HCT116 (cell line): ENCODE results near the gene PIM3. TPM values are rescaled to one million over a fixed set of nuclear protein-coding genes. Genes with fewer than 3 reads are reported as not detected.

Experiments used
- ATAC-seq: fragments of 200-7000 bp; cut with Tn5 transposase; 2 replicates; pipeline ENCODE4 v1.9.1; 2020; ENCODE audit warnings: mild to moderate bottlenecking, moderate library complexity
- BruUV-seq: library from RNA; stranded (reverse); fragments of 400-500 nt; replicated peaks from 2 replicates; lab custom pipeline; 2021; lab: Mats Ljungman, UMichigan
- CTCF ChIA-PET: fragments of 300-600 bp; sonication (Branson Sonifier 250); formaldehyde crosslinking; loops from one replicate; lab custom pipeline; 2021; ENCODE audit warnings: antibody characterized with exemption; lab: Charles Lee
- POLR2A ChIA-PET: fragments of 300-600, 350-600 bp; sonication (Branson Sonifier 250); formaldehyde crosslinking; loops from one replicate; lab custom pipeline; 2021; ENCODE audit warnings: antibody characterized with exemption; lab: Charles Lee
- RAD21 ChIA-PET, 2 experiments: fragments of 300-600 bp; sonication (Branson Sonifier 250); formaldehyde crosslinking; loops; one replicate each; lab custom pipeline; 2023; ENCODE audit warnings: low total read pairs in 2 of 2; ENCODE audit not compliant: uncharacterized antibody in 2 of 2, unreplicated experiment in 2 of 2, low non-redundant PET in 1 of 2; lab: Charles Lee
- DNase-seq: peaks from one replicate; pipeline ENCODE4 v3.0.0-alpha.2; 2010; ENCODE audit warnings: low read depth, low spot score
- H2AFZ ChIP-seq: fragments of 200-600 bp; shearing (Covaris generic), sonication (generic); 2 replicates; pipeline ENCODE4 v1.6.1; 2017; ENCODE audit warnings: low read depth, mixed run types, mixed read lengths, antibody characterized with exemption, low read length; ENCODE audit not compliant: poor library complexity, severe bottlenecking
- H3K27ac ChIP-seq: 2 replicates; pipeline ENCODE4 v1.5.1; 2012; ENCODE audit warnings: low read depth, low read length
- H3K27me3 ChIP-seq: fragments of 200-600 bp; sonication (generic); 2 replicates; pipeline ENCODE4 v1.6.1; 2016; ENCODE audit warnings: mixed run types, low read length, mixed read lengths; ENCODE audit not compliant: insufficient read depth
- H3K36me3 ChIP-seq, 2 experiments: fragments of 200-500 bp in 1 of 2; fragments of 200-600 bp in 1 of 2; sonication (Bioruptor generic) in 1 of 2; sonication (generic) in 1 of 2; 2 replicates each; pipeline versions ENCODE4 v1.5.1 to v1.6.1; 2014 to 2016; ENCODE audit warnings: low read length in 2 of 2, inconsistent platforms in 1 of 2, mixed read lengths in 1 of 2, mixed run types in 1 of 2; ENCODE audit not compliant: insufficient read depth in 2 of 2, control insufficient read depth in 1 of 2
- H3K4me1 ChIP-seq, 2 experiments: fragments of 200-600 bp in 1 of 2; sonication (generic) in 1 of 2; 2 replicates each; pipeline versions ENCODE4 v1.5.1 to v1.6.1; 2012 to 2017; ENCODE audit warnings: low read length in 2 of 2, inconsistent platforms in 1 of 2, mild to moderate bottlenecking in 1 of 2, mixed read lengths in 1 of 2, mixed run types in 1 of 2, moderate library complexity in 1 of 2; ENCODE audit not compliant: insufficient read depth in 2 of 2, control insufficient read depth in 1 of 2
- H3K4me2 ChIP-seq: fragments of 200-600 bp; sonication (generic); 2 replicates; pipeline ENCODE4 v1.6.1; 2017; ENCODE audit warnings: mixed run types, low read length, mixed read lengths
- H3K4me3 ChIP-seq, 2 experiments: fragments of 200-600 bp in 1 of 2; sonication (generic) in 1 of 2; replicated peaks in 1 of 2; 2 replicates each; pipeline ENCODE4 v1.5.1; 2011 to 2016; ENCODE audit warnings: low read length in 2 of 2, control low read depth in 1 of 2, low read depth in 1 of 2, mild to moderate bottlenecking in 1 of 2, mixed read lengths in 1 of 2, mixed run types in 1 of 2
- H3K79me2 ChIP-seq: fragments of 200-600 bp; sonication (generic); 2 replicates; pipeline ENCODE4 v1.6.1; 2017; ENCODE audit warnings: mild to moderate bottlenecking, mixed run types, low read length, moderate library complexity, mixed read lengths; ENCODE audit not compliant: insufficient read depth
- H3K9ac ChIP-seq: fragments of 200-600 bp; sonication (generic); 2 replicates; pipeline ENCODE4 v1.6.1; 2016; ENCODE audit warnings: low read length, mixed read lengths
- H3K9me2 ChIP-seq: fragments of 200-600 bp; sonication (generic), shearing (Covaris generic); 2 replicates; pipeline ENCODE4 v1.6.1; 2017; ENCODE audit warnings: mixed run types, mild to moderate bottlenecking, moderate library complexity; ENCODE audit not compliant: insufficient read depth
- H3K9me3 ChIP-seq, 2 experiments: fragments of 200-500 bp in 1 of 2; fragments of 200-600 bp in 1 of 2; sonication (Bioruptor generic) in 1 of 2; sonication (generic) in 1 of 2; 2 replicates each; pipeline ENCODE4 v1.6.1; 2014 to 2017; ENCODE audit warnings: low read length in 2 of 2, mixed read lengths in 2 of 2, inconsistent platforms in 1 of 2, low read depth in 1 of 2, mild to moderate bottlenecking in 1 of 2, mixed run types in 1 of 2, moderate library complexity in 1 of 2; ENCODE audit not compliant: control insufficient read depth in 1 of 2, insufficient read depth in 1 of 2
- H4K20me1 ChIP-seq: fragments of 200-600 bp; sonication (generic), shearing (Covaris generic); 2 replicates; pipeline ENCODE4 v1.6.1; 2017; ENCODE audit warnings: mixed run types, mild to moderate bottlenecking, moderate library complexity; ENCODE audit not compliant: insufficient read depth
- EZH2 ChIP-seq: fragments of 200-600 bp; sonication (generic); IDR thresholded peaks from 2 replicates; pipeline ENCODE4 v1.6.1; 2017; ENCODE audit warnings: antibody characterized with exemption, mixed run types
- POLR2A ChIP-seq: IDR thresholded peaks from 2 replicates; pipeline ENCODE4 v1.7.0; 2011; ENCODE audit warnings: borderline replicate concordance; ENCODE audit not compliant: insufficient read depth, insufficient read length; ENCODE audit errors: extremely low read depth
- SIN3A ChIP-seq: IDR thresholded peaks from 2 replicates; pipeline ENCODE4 v1.6.1; 2012; ENCODE audit warnings: low read depth
- intact Hi-C: fragments of 100-400 bp; cut with micrococcal nuclease; formaldehyde crosslinking; loops from 2 replicates; pipeline ENCODE4 v1.10.0; 2022
- total RNA-seq: library from RNA; stranded (reverse); gene quantifications from one replicate; pipeline ENCODE4 v1.2.1, GENCODE V29; 2021; ENCODE audit not compliant: unreplicated experiment
- TF ChIP-seq, protein P1 (sequence below): IDR thresholded peaks from 2 replicates; pipeline ENCODE4 v1.6.1; 2012; ENCODE audit warnings: low read depth

The PIM3 gene
- total RNA-seq, 1 experiment from 2014 or later = 116 TPM

DNA sequence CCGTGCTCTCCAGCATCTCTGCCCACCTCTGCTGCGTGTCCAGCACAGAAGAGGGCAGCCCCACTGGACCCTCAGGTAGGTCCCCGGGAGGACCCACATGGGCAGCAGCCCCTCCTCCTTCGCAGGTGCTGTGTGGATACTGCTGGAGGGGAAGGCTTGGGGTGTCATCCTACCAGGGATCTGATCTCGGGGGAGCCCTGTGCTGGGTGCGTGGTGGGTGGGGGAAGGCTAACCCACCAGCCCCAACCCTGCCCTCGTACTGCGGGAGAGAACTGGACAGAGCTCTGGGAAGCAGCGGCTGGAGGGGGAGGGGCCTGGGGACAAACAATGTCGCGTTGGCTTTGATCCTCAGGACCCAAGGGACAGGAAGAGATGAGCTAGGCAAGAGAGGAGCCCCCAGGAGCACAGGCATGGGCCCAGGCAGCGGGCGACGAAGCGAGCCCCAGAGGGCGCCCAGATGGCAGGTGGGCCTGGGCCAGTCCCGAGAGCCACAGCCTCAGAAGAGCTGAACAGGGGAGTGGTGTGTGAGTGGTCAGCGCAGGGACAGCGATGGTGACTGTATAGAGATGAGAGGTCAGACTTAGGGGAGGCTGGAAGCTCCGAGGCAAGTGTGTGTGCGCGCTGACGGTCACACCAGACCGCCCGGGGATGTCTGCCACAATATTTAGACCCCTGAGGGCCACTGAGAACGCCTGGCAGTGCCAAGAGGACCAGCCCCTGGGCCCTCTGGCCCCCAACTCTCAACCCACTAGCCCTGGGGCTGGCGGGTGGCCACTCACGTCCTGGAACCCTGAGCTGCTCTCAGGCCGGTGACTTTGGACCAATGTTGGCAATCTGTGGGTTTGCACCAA lies 1.4 kb upstream of the PIM3 start:
- RAD21 ChIA-PET = interaction anchor here in 1 of 2 experiments (1.0 kb wide), 1 partner anchor 23 kb away, joined by 3 read pairs; no protein-coding TSS in a partner anchor
- ATAC-seq = no peak
- Histone ChIP-seq H3K36me3 (peaks cover 13 to 26% of the 10 kb centered on the region in 2 experiments; a peak in 3 of 4 replicates), H3K79me2 (peaks cover 34% of the 10 kb centered on the region), H3K9ac (peak overlapping the region; percentile 94), H3K9me3 (no peaks in the 10 kb centered on the region), H3K4me2 (peak overlapping the region; percentile 100), H3K27ac (peak overlapping the region; percentile 95), H3K9me2 (no peaks in the 10 kb centered on the region), H3K27me3 (no peaks in the 10 kb centered on the region), H2AFZ (no peak overlapping the region), H3K4me1 (peaks cover 25 to 42% of the 10 kb centered on the region in 2 experiments), H4K20me1 (peaks cover 16% of the 10 kb centered on the region; the same call in 1 of the 2 replicates), H3K4me3 (peak overlapping the region; percentile 65 to 95)
- intact Hi-C loops = no loop called here
- POLR2A ChIA-PET = interaction anchor here (0.5 to 1.5 kb wide), 3 partner anchors 23 to 579 kb away, joined by 3 read pairs; no protein-coding TSS in a partner anchor
- no peak for DNase-seq
- TF ChIP-seq EZH2 (no peak), SIN3A (no peak), POLR2A (no peak)
- TF ChIP-seq, protein P1, sequence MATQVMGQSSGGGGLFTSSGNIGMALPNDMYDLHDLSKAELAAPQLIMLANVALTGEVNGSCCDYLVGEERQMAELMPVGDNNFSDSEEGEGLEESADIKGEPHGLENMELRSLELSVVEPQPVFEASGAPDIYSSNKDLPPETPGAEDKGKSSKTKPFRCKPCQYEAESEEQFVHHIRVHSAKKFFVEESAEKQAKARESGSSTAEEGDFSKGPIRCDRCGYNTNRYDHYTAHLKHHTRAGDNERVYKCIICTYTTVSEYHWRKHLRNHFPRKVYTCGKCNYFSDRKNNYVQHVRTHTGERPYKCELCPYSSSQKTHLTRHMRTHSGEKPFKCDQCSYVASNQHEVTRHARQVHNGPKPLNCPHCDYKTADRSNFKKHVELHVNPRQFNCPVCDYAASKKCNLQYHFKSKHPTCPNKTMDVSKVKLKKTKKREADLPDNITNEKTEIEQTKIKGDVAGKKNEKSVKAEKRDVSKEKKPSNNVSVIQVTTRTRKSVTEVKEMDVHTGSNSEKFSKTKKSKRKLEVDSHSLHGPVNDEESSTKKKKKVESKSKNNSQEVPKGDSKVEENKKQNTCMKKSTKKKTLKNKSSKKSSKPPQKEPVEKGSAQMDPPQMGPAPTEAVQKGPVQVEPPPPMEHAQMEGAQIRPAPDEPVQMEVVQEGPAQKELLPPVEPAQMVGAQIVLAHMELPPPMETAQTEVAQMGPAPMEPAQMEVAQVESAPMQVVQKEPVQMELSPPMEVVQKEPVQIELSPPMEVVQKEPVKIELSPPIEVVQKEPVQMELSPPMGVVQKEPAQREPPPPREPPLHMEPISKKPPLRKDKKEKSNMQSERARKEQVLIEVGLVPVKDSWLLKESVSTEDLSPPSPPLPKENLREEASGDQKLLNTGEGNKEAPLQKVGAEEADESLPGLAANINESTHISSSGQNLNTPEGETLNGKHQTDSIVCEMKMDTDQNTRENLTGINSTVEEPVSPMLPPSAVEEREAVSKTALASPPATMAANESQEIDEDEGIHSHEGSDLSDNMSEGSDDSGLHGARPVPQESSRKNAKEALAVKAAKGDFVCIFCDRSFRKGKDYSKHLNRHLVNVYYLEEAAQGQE = no peak
- CTCF ChIA-PET = interaction anchor here (1.1 to 1.4 kb wide), 2 partner anchors 26 to 71 kb away, joined by 3 to 4 read pairs; no protein-coding TSS in a partner anchor
- TSS peak; percentile 88 for BruUV-seq
